HUES48 (cell line): ENCODE data around the gene BCAR3.
"Not testable (repeated sequence)": the region's sequence is repeated elsewhere in the genome, so short reads cannot be mapped to it uniquely, and the experiment has no call there.

Experiments
- H3K27ac ChIP-seq: one replicate; pipeline ENCODE4 v1.7.0; 2013; ENCODE audit warnings: low read depth, low read length, inconsistent platforms
- H3K27me3 ChIP-seq: 2 replicates; pipeline ENCODE4 v1.6.1; 2013; ENCODE audit warnings: mild to moderate bottlenecking, low read length; ENCODE audit not compliant: control insufficient read depth, insufficient read depth
- H3K36me3 ChIP-seq: 2 replicates; pipeline ENCODE4 v1.6.1; 2013; ENCODE audit warnings: low read length; ENCODE audit not compliant: control insufficient read depth, insufficient read depth
- H3K4me1 ChIP-seq: 2 replicates; pipeline ENCODE4 v1.6.1; 2013; ENCODE audit warnings: mild to moderate bottlenecking, low read length; ENCODE audit not compliant: control insufficient read depth, insufficient read depth
- H3K4me3 ChIP-seq: 2 replicates; pipeline ENCODE4 v1.5.1; 2013; ENCODE audit warnings: mild to moderate bottlenecking, low read depth, low read length
- H3K9ac ChIP-seq: 2 replicates; pipeline ENCODE4 v1.6.1; 2013; ENCODE audit warnings: mild to moderate bottlenecking, low read depth, low read length, moderate library complexity
- H3K9me3 ChIP-seq: 2 replicates; pipeline ENCODE4 v1.6.1; 2013; ENCODE audit warnings: low read length; ENCODE audit not compliant: control insufficient read depth, insufficient read depth

The BCAR3 gene

GRCh38 chr1:93569489-93569888, 112.1 kb downstream of the BCAR3 start:
- Histone ChIP-seq H3K4me3 (no peak overlapping the region), H3K9me3 (no peaks in the 10 kb centered on the region), H3K36me3 (peaks cover 47% of the 10 kb centered on the region), H3K9ac (no peak overlapping the region), H3K4me1 (0 out of 2 replicates have a peak, but pooled peaks cover 4% of the 10 kb centered on the region), H3K27me3 (no peaks in the 10 kb centered on the region), H3K27ac (no peak overlapping the region)

GRCh38 chr1:93567255-93567918, 114.2 kb downstream of the BCAR3 start:
- no peak overlapping the region for H3K4me3 ChIP-seq
- H3K27ac ChIP-seq, result peak overlapping the region; percentile 61
- H3K27me3 ChIP-seq, result no peaks in the 10 kb centered on the region
- peaks cover 45% of the 10 kb centered on the region for H3K36me3 ChIP-seq
- no peak overlapping the region for H3K9ac ChIP-seq
- H3K4me1 ChIP-seq, result 0 out of 2 replicates have a peak, but pooled peaks cover 2% of the 10 kb centered on the region
- H3K9me3 ChIP-seq, result no peaks in the 10 kb centered on the region

GRCh38 chr1:93566227-93566626, 115.4 kb downstream of the BCAR3 start:
- H3K27me3 ChIP-seq, result no peaks in the 10 kb centered on the region
- H3K4me1 ChIP-seq, result no peaks in the 10 kb centered on the region
- no peaks in the 10 kb centered on the region for H3K9me3 ChIP-seq
- no peak overlapping the region for H3K27ac ChIP-seq
- H3K9ac ChIP-seq, result no peak overlapping the region
- peaks cover 55% of the 10 kb centered on the region for H3K36me3 ChIP-seq
- no peak overlapping the region for H3K4me3 ChIP-seq

- peaks cover 61% of the 10 kb centered on the region for H3K36me3 ChIP-seq
Measured at GRCh38 chr1:93565496-93566206, 116.0 kb downstream of the BCAR3 start.

GRCh38 chr1:93559695-93560094, 121.9 kb downstream of the BCAR3 start:
- Histone ChIP-seq H3K9ac (no peak overlapping the region), H3K9me3 (no peaks in the 10 kb centered on the region), H3K36me3 (peaks cover 50% of the 10 kb centered on the region)

More at GRCh38 chr1:93565496-93566206, 116.0 kb downstream of the BCAR3 start:
- Histone ChIP-seq H3K27ac (no peak overlapping the region), H3K4me1 (no peaks in the 10 kb centered on the region), H3K9me3 (no peaks in the 10 kb centered on the region), H3K4me3 (no peak overlapping the region), H3K27me3 (no peaks in the 10 kb centered on the region), H3K9ac (no peak overlapping the region)

GRCh38 chr1:93559045-93559444, 122.6 kb downstream of the BCAR3 start:
- no peak overlapping the region for H3K27ac ChIP-seq

More at GRCh38 chr1:93559695-93560094, 121.9 kb downstream of the BCAR3 start:
- H3K27ac ChIP-seq, result no peak overlapping the region
- H3K4me1 ChIP-seq, result no peaks in the 10 kb centered on the region
- H3K4me3 ChIP-seq, result no peak overlapping the region
- no peaks in the 10 kb centered on the region for H3K27me3 ChIP-seq

GRCh38 chr1:93556291-93556690, 125.3 kb downstream of the BCAR3 start:
- Histone ChIP-seq H3K4me1 (peaks cover 27% of the 10 kb centered on the region), H3K27me3 (no peaks in the 10 kb centered on the region), H3K9me3 (no peaks in the 10 kb centered on the region), H3K4me3 (no peak overlapping the region), H3K9ac (no peak overlapping the region), H3K36me3 (peaks cover 61% of the 10 kb centered on the region), H3K27ac (no peak overlapping the region)

More at GRCh38 chr1:93559045-93559444, 122.6 kb downstream of the BCAR3 start:
- H3K36me3 ChIP-seq, result peaks cover 53% of the 10 kb centered on the region
- no peaks in the 10 kb centered on the region for H3K27me3 ChIP-seq
- H3K4me3 ChIP-seq, result no peak overlapping the region
- no peak overlapping the region for H3K9ac ChIP-seq
- no peaks in the 10 kb centered on the region for H3K4me1 ChIP-seq
- no peaks in the 10 kb centered on the region for H3K9me3 ChIP-seq

GRCh38 chr1:93554883-93555872, 126.5 kb downstream of the BCAR3 start:
- Histone ChIP-seq H3K4me1 (peaks cover 33% of the 10 kb centered on the region), H3K27me3 (no peaks in the 10 kb centered on the region), H3K36me3 (peaks cover 62% of the 10 kb centered on the region), H3K27ac (no peak overlapping the region), H3K9me3 (no peaks in the 10 kb centered on the region), H3K4me3 (no peak overlapping the region), H3K9ac (no peak overlapping the region)

GRCh38 chr1:93553886-93554490, 127.6 kb downstream of the BCAR3 start:
- peaks cover 33% of the 10 kb centered on the region for H3K4me1 ChIP-seq
- peaks cover 62% of the 10 kb centered on the region for H3K36me3 ChIP-seq
- not testable (repeated sequence) for H3K4me3 ChIP-seq, H3K27me3 ChIP-seq, H3K27ac ChIP-seq, H3K9ac ChIP-seq, H3K9me3 ChIP-seq

GRCh38 chr1:93552741-93553455, 128.7 kb downstream of the BCAR3 start:
- H3K4me3 ChIP-seq, result peak overlapping the region; percentile 26; the same call in 1 of the 2 replicates
- no peaks in the 10 kb centered on the region for H3K27me3 ChIP-seq
- peak overlapping the region; percentile 92 for H3K27ac ChIP-seq
- peaks cover 72% of the 10 kb centered on the region for H3K36me3 ChIP-seq
- peaks cover 33% of the 10 kb centered on the region for H3K4me1 ChIP-seq
- no peak overlapping the region for H3K9ac ChIP-seq
- H3K9me3 ChIP-seq, result no peaks in the 10 kb centered on the region
